Upper lobe of right lung (tissue), 1 donor: ENCODE results near the gene MYH9. TPM values are rescaled to one million over a fixed set of nuclear protein-coding genes. Genes with fewer than 3 reads are reported as not detected.

Experiments
- ATAC-seq: fragments of 200-7000 bp; cut with Tn5 transposase; one replicate; pipeline ENCODE4 v1.9.1; 2020; ENCODE audit warnings: mild to moderate bottlenecking, moderate library complexity
- DNase-seq: peaks from one replicate; pipeline ENCODE4 v3.0.0-alpha.2; 2020
- H3K27ac ChIP-seq: fragments of 200-600 bp; one replicate; pipeline ENCODE4 v1.8.0; 2022
- H3K27me3 ChIP-seq: fragments of 200-600 bp; one replicate; pipeline ENCODE4 v1.8.0; 2022; ENCODE audit warnings: mild to moderate bottlenecking
- H3K36me3 ChIP-seq: fragments of 200-600 bp; one replicate; pipeline ENCODE4 v1.8.0; 2022
- H3K4me1 ChIP-seq: fragments of 200-600 bp; one replicate; pipeline ENCODE4 v1.8.0; 2022
- H3K4me3 ChIP-seq: fragments of 200-600 bp; one replicate; pipeline ENCODE4 v1.8.0; 2022; ENCODE audit warnings: mild to moderate bottlenecking
- H3K9me3 ChIP-seq: fragments of 200-600 bp; one replicate; pipeline ENCODE4 v1.8.0; 2022
- CTCF ChIP-seq: fragments of 200-600 bp; IDR thresholded peaks from one replicate; pipeline ENCODE4 v1.8.0; 2022; ENCODE audit warnings: antibody characterized with exemption
- intact Hi-C: fragments of 100-400 bp; cut with DNase I; formaldehyde crosslinking; loops from one replicate; pipeline ENCODE4 v1.11.0; 2022
- total RNA-seq: library from RNA; stranded (reverse); fragmentation: NEBNext Ultra II Directional; extraction: Animal tissue kit (Norgen Biotek cat#: 25700); gene quantifications from one replicate; pipeline ENCODE4 v1.2.1, GENCODE V29; 2021
- donor health status: DM: no; HTN: yes; CAD: no; lungs with severe emphysema.

Gene MYH9
- total RNA-seq, 1 donor from 2014 or later: 842 TPM

GRCh38 chr22:36399472-36399778 is 11.7 kb upstream of the MYH9 start:
- intact Hi-C loops: no loop called here
- DNase-seq: no peak
- Histone ChIP-seq H3K27ac (no peak overlapping the region), H3K4me1 (peaks cover 14% of the 10 kb centered on the region), H3K4me3 (no peak overlapping the region), H3K9me3 (no peaks in the 10 kb centered on the region), H3K36me3 (no peaks in the 10 kb centered on the region), H3K27me3 (no peaks in the 10 kb centered on the region)
- ATAC-seq: peak; percentile 56
- TF ChIP-seq CTCF: no peak

- ATAC-seq (no peak), DNase-seq (no peak)
- Histone ChIP-seq H3K27ac (no peak overlapping the region), H3K4me3 (no peak overlapping the region), H3K36me3 (no peaks in the 10 kb centered on the region), H3K9me3 (no peaks in the 10 kb centered on the region), H3K4me1 (peaks cover 14% of the 10 kb centered on the region), H3K27me3 (no peaks in the 10 kb centered on the region)
- no peak for TF ChIP-seq CTCF
- intact Hi-C loops: no loop called here
These were observed 11.1 kb upstream of the MYH9 start for GRCh38 chr22:36398601-36399471.

GRCh38 chr22:36397131-36398093 is 9.6 kb upstream of the MYH9 start:
- H3K9me3 ChIP-seq: no peaks in the 10 kb centered on the region
- no peaks in the 10 kb centered on the region for H3K27me3 ChIP-seq
- H3K36me3 ChIP-seq: no peaks in the 10 kb centered on the region
- peak; percentile 87 for ATAC-seq
- H3K27ac ChIP-seq: no peak overlapping the region
- intact Hi-C loops: no loop called here
- H3K4me1 ChIP-seq: peaks cover 14% of the 10 kb centered on the region
- DNase-seq: peak; percentile 68
- no peak overlapping the region for H3K4me3 ChIP-seq
- no peak for TF ChIP-seq CTCF

GRCh38 chr22:36395915-36396314 is 8.1 kb upstream of the MYH9 start:
- TF ChIP-seq CTCF: no peak
- Histone ChIP-seq H3K27me3 (no peaks in the 10 kb centered on the region), H3K36me3 (no peaks in the 10 kb centered on the region), H3K4me1 (peaks cover 14% of the 10 kb centered on the region), H3K9me3 (no peaks in the 10 kb centered on the region), H3K27ac (no peak overlapping the region), H3K4me3 (no peak overlapping the region)
- DNase-seq (no peak), ATAC-seq (no peak)
- intact Hi-C loops: no loop called here

GRCh38 chr22:36395055-36395849 is 7.5 kb upstream of the MYH9 start:
- ATAC-seq (peak; percentile 54), DNase-seq (peak; percentile 71)
- intact Hi-C loops: no loop called here
- Histone ChIP-seq H3K4me1 (peaks cover 14% of the 10 kb centered on the region), H3K9me3 (no peaks in the 10 kb centered on the region), H3K4me3 (no peak overlapping the region), H3K36me3 (no peaks in the 10 kb centered on the region), H3K27ac (no peak overlapping the region), H3K27me3 (no peaks in the 10 kb centered on the region)
- no peak for TF ChIP-seq CTCF
